Sigmoid colon (tissue), 7 donors: ENCODE results near the gene SLC35A2. TPM values are rescaled to one million over a fixed set of nuclear protein-coding genes. Genes with fewer than 3 reads are reported as not detected.

Source experiments
- DNase-seq: peaks from one replicate; pipeline ENCODE4 v3.0.0-alpha.2; 2019
- H3K27ac ChIP-seq, 4 donors: fragments of 200-600 bp; sonication (generic); one replicate each; pipeline ENCODE4 v1.5.1; 2016 to 2019; ENCODE audit warnings: mild to moderate bottlenecking in 1 of 4
- H3K27me3 ChIP-seq, 3 donors: fragments of 200-600 bp; sonication (generic); one replicate each; pipeline ENCODE4 v1.5.1; 2019; ENCODE audit warnings: mild to moderate bottlenecking in 1 of 3
- H3K36me3 ChIP-seq, 4 donors: fragments of 200-600 bp; sonication (generic); one replicate each; pipeline ENCODE4 v1.5.1; 2016 to 2019
- H3K4me1 ChIP-seq, 4 donors: fragments of 200-600 bp; sonication (generic); one replicate each; pipeline ENCODE4 v1.5.1; 2017 to 2019
- H3K4me3 ChIP-seq, 4 donors: fragments of 200-600 bp; sonication (generic); one replicate each; pipeline ENCODE4 v1.5.1; 2017 to 2019; ENCODE audit warnings: mild to moderate bottlenecking in 2 of 4, moderate library complexity in 1 of 4
- H3K9me3 ChIP-seq, 4 donors: fragments of 200-600 bp in 3 of 4; sonication (generic) in 3 of 4; one replicate each; pipeline versions ENCODE4 v1.5.1 to v1.6.1; 2013 to 2019
- EP300 ChIP-seq, 4 donors: sonication (generic); formaldehyde crosslinking; IDR thresholded peaks; one replicate each; pipeline ENCODE4 v1.6.1; 2017; ENCODE audit warnings: antibody characterized with exemption in 4 of 4
- POLR2A ChIP-seq, 2 donors: fragments of 450-650 bp; IDR thresholded peaks; one replicate each; pipeline ENCODE4 v1.6.1; 2016; ENCODE audit warnings: antibody characterized with exemption in 2 of 2, mild to moderate bottlenecking in 2 of 2, moderate library complexity in 2 of 2
- POLR2AphosphoS5 ChIP-seq, 4 donors: sonication (generic); formaldehyde crosslinking; IDR thresholded peaks; one replicate each; pipeline ENCODE4 v1.6.1; 2017; ENCODE audit warnings: antibody characterized with exemption in 4 of 4
- WGBS, 2 donors: extraction: QIAGEN DNeasy Blood & Tissue Kit; methylation state at CpG; one replicate each; pipeline ENCODE4 v1.1.7; 2013; 5-methylcytosine and 5-hydroxymethylcytosine counted together
- intact Hi-C: fragments of 100-400 bp; cut with DNase I; formaldehyde crosslinking; loops from one replicate; pipeline ENCODE4 v1.15.1; 2023
- polyA plus RNA-seq, 3 donors: library from polyadenylated mRNA; stranded (reverse); fragments of 200-250 nt; gene quantifications; one replicate each; pipeline ENCODE4 v1.2.3, GENCODE V29; 2013
- total RNA-seq, 4 donors: library from RNA; depleted of rRNA; stranded (reverse); fragments of >200 nt; gene quantifications; one replicate each; pipeline ENCODE4 v1.1.0, GENCODE V29; 2016
- TF ChIP-seq, protein P1 (sequence below), 4 experiments: fragments of 450-650 bp in 3 of 4; fragments of 200-600 bp in 1 of 4; IDR thresholded peaks; one replicate each; pipeline ENCODE4 v1.5.1; 2016 to 2019; ENCODE audit warnings: antibody characterized with exemption in 4 of 4, mild to moderate bottlenecking in 3 of 4, moderate library complexity in 2 of 4
- donor health status: healthy with polysubstance abuse.
- donor health status: Bipolar disorder and iron deficiency.
- donor health status: healthy.

Gene SLC35A2
- total and polyA plus RNA-seq, 7 donors, result 5.6 to 43.9 (median 6.4) TPM

DNA sequence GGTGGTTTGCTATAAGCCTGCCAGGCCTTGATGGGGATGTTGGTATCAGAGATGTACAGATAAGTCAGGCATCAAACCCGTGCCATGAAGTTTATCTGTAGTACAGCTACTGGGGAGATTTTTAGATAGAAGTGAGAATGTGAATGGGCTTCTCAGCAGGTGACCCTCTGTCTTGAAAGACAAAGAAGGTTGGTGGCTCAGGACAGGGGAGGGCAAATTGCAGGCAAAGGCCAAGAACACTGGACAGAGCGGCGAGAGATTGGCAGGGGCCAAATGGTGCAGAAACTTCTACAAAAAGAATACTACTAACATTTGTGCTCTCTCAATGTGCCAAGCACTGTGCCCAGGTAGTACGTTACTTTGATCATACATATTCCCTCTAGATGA lies 9.3 kb upstream of the SLC35A2 start:
- intact Hi-C loops, result no loop called here
- H3K4me3 ChIP-seq, result no peak overlapping the region
- H3K4me1 ChIP-seq, result peaks cover 0 to 20% (median 8%) of the 10 kb centered on the region in 4 donors
- no peak for TF ChIP-seq POLR2A (IDR thresholded peaks at IDR 0.05)
- H3K9me3 ChIP-seq, result no peaks in the 10 kb centered on the region
- 86 to 95% methylated on average over 4 of the region's 4 CpGs for WGBS, 2 donors
- H3K27ac ChIP-seq, result no peak overlapping the region
- H3K36me3 ChIP-seq, result peaks cover 0 to 35% (median 9%) of the 10 kb centered on the region in 4 donors
- DNase-seq, result no peak
- no peaks in the 10 kb centered on the region for H3K27me3 ChIP-seq

DNA sequence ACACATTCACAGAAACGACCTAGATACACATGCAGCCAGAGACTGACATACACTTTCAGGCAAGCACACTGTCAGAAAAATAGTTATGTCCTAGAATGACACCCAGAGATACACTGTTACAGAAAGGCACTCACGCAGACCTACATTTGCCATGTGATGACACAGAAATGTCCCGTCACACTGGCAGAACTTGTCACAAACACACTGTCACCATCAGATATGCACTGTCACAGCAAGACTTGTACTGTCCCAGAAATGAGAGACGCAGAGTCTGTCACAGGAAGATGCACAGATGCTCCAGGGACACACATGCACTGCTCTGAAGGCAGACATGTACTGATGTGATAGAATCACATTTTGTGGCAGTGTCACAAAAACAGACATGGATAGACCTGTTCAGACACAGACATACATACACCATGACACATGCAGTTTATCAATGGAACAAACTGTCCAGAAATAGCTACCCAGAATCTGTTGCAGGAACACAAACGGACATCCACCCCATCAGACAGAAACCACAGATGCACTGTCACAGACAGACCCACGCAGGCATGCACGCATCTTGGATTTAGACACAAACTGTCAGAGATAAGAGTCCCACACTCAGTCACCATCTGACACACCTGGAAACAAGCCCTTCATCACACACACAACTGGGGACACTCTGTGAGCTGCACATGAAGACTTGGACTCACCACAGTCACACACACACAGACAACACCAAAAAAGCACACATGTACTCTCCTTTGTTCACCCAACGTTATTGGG lies 8.7 kb upstream of the SLC35A2 start:
- H3K4me1 ChIP-seq, result peaks cover 0 to 20% (median 8%) of the 10 kb centered on the region in 4 donors
- 42 to 54% methylated on average over 8 of the region's 8 CpGs for WGBS, 2 donors
- intact Hi-C loops, result loop anchor here (5.0 kb wide), 2 partner anchors 122 to 323 kb away; partner anchors contain the start of genes TFE3 and WDR13
- no peaks in the 10 kb centered on the region for H3K9me3 ChIP-seq
- TF ChIP-seq EP300 (IDR thresholded peaks at IDR 0.05) (no peak), POLR2AphosphoS5 (IDR thresholded peaks at IDR 0.05) (no peak), POLR2A (IDR thresholded peaks at IDR 0.05) (no peak)
- TF ChIP-seq, protein P1, sequence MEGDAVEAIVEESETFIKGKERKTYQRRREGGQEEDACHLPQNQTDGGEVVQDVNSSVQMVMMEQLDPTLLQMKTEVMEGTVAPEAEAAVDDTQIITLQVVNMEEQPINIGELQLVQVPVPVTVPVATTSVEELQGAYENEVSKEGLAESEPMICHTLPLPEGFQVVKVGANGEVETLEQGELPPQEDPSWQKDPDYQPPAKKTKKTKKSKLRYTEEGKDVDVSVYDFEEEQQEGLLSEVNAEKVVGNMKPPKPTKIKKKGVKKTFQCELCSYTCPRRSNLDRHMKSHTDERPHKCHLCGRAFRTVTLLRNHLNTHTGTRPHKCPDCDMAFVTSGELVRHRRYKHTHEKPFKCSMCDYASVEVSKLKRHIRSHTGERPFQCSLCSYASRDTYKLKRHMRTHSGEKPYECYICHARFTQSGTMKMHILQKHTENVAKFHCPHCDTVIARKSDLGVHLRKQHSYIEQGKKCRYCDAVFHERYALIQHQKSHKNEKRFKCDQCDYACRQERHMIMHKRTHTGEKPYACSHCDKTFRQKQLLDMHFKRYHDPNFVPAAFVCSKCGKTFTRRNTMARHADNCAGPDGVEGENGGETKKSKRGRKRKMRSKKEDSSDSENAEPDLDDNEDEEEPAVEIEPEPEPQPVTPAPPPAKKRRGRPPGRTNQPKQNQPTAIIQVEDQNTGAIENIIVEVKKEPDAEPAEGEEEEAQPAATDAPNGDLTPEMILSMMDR (IDR thresholded peaks at IDR 0.05), result no peak
- peak overlapping the region; percentile 82 to 90 (median 86) for H3K27ac ChIP-seq
- H3K4me3 ChIP-seq, result no peak overlapping the region
- H3K36me3 ChIP-seq, result peaks cover 0 to 30% (median 9%) of the 10 kb centered on the region in 4 donors
- no peaks in the 10 kb centered on the region for H3K27me3 ChIP-seq
- no peak for DNase-seq

GRCh38 chrX:48919360-48919841 lies 8.0 kb upstream of the SLC35A2 start:
- H3K27me3 ChIP-seq, result no peaks in the 10 kb centered on the region
- peak overlapping the region; percentile 82 to 90 (median 86) for H3K27ac ChIP-seq
- no peaks in the 10 kb centered on the region for H3K9me3 ChIP-seq
- 0 to 1% methylated on average over 15 of the region's 15 CpGs for WGBS, 2 donors
- intact Hi-C loops, result loop anchor here (5.0 kb wide), 2 partner anchors 123 to 322 kb away; partner anchors contain the start of genes TFE3 and WDR13
- H3K36me3 ChIP-seq, result peaks cover 0 to 23% (median 8%) of the 10 kb centered on the region in 4 donors
- DNase-seq, result no peak
- TF ChIP-seq EP300 (IDR thresholded peaks at IDR 0.05) (no peak), POLR2AphosphoS5 (IDR thresholded peaks at IDR 0.05) (no peak), POLR2A (IDR thresholded peaks at IDR 0.05) (no peak)
- TF ChIP-seq, protein P1 (IDR thresholded peaks at IDR 0.05), result no peak
- H3K4me3 ChIP-seq, result peak overlapping the region; percentile 58 to 61 (median 60)
- H3K4me1 ChIP-seq, result peaks cover 0 to 20% (median 8%) of the 10 kb centered on the region in 4 donors

- peak within 1 kb of the TSS; percentile 58 to 61 (median 60) for H3K4me3 ChIP-seq
- WGBS, 2 donors, result 0% methylated on average over 55 of the region's 55 CpGs
- H3K27me3 ChIP-seq, result no peaks in the 10 kb centered on the region
- peak; percentile 95 for DNase-seq
- no peaks in the 10 kb centered on the region for H3K9me3 ChIP-seq
- peak within 1 kb of the TSS; percentile 82 to 90 (median 86) for H3K27ac ChIP-seq
- intact Hi-C loops, result loop anchor here (5.0 kb wide), 2 partner anchors 124 to 321 kb away; partner anchors contain the start of genes TFE3 and WDR13
- H3K36me3 ChIP-seq, result peaks cover 0 to 17% (median 5%) of the 10 kb centered on the region in 4 donors
- peaks cover 0 to 20% (median 8%) of the 10 kb centered on the region in 4 donors for H3K4me1 ChIP-seq
- TF ChIP-seq POLR2AphosphoS5 (IDR thresholded peaks at IDR 0.05) (peak; percentile 86 to 96 (median 90)), EP300 (IDR thresholded peaks at IDR 0.05) (no peak), POLR2A (IDR thresholded peaks at IDR 0.05) (peak; percentile 73 to 81)
- TF ChIP-seq, protein P1 (IDR thresholded peaks at IDR 0.05), result no peak
These were observed 7.3 kb upstream of the SLC35A2 start, which contains the start of gene PIM2 for GRCh38 chrX:48918643-48919340. Gene PIM2 (minus strand): TSS chrX:48919024. CDS start chrX:48918834, 190 bp downstream.
